Activated T-cell treated with anti-CD3 and anti-CD28 coated beads for 4 hours (primary cell): ENCODE measurements around the gene FBLN7.
A peak's percentile ranks its signal among the peaks of the same experiment; 100 is the strongest.

ENCODE experiments used
- DNase-seq: peaks from one replicate; pipeline ENCODE4 v3.0.0-alpha.2; 2020

FBLN7 gene

GRCh38 chr2:112160283-112161250, 22.4 kb downstream of the FBLN7 start:
- no peak for DNase-seq

GRCh38 chr2:112161431-112162145, 23.4 kb downstream of the FBLN7 start:
- no peak for DNase-seq

- DNase-seq: no peak
These were observed 24.2 kb downstream of the FBLN7 start for GRCh38 chr2:112162341-112162740.

GRCh38 chr2:112162956-112163355, 24.8 kb downstream of the FBLN7 start:
- DNase-seq: no peak

GRCh38 chr2:112163541-112163981, 25.4 kb downstream of the FBLN7 start:
- no peak for DNase-seq

- no peak for DNase-seq
These were observed 26.7 kb downstream of the FBLN7 start for GRCh38 chr2:112164876-112165275.

- DNase-seq: no peak
These were observed 27.1 kb downstream of the FBLN7 start for GRCh38 chr2:112165296-112165695.

GRCh38 chr2:112166806-112167499, 28.8 kb downstream of the FBLN7 start:
- DNase-seq: no peak

- no peak for DNase-seq
These were observed 30.4 kb downstream of the FBLN7 start for GRCh38 chr2:112168422-112169124.

GRCh38 chr2:112170495-112170894, 32.3 kb downstream of the FBLN7 start:
- no peak for DNase-seq

GRCh38 chr2:112173646-112174319, 35.6 kb downstream of the FBLN7 start:
- DNase-seq: no peak

- DNase-seq: no peak
These were observed 36.2 kb downstream of the FBLN7 start for GRCh38 chr2:112174383-112174782.

- no peak for DNase-seq
These were observed 37.1 kb downstream of the FBLN7 start for GRCh38 chr2:112175333-112175732.

- no peak for DNase-seq
These were observed 37.9 kb downstream of the FBLN7 start for GRCh38 chr2:112175958-112176573.

- DNase-seq: peak; percentile 47
These were observed 43.5 kb downstream of the FBLN7 start for GRCh38 chr2:112181571-112182290.

- DNase-seq: no peak
These were observed 44.4 kb downstream of the FBLN7 start for GRCh38 chr2:112182581-112183034.

- no peak for DNase-seq
These were observed 45.3 kb downstream of the FBLN7 start for GRCh38 chr2:112183327-112184025.

GRCh38 chr2:112184121-112184520, 45.9 kb downstream of the FBLN7 start:
- DNase-seq: no peak

- DNase-seq: no peak
These were observed 46.9 kb downstream of the FBLN7 start for GRCh38 chr2:112185131-112185530.
